Thyroid gland (tissue), 4 donors: ENCODE measurements around the gene DMRTB1. TPM values are rescaled to one million over a fixed set of nuclear protein-coding genes. Genes with fewer than 3 reads are reported as not detected.

Experiments used
- DNase-seq, 2 donors: peaks; one replicate each; pipeline ENCODE4 v3.0.0-alpha.2; 2019
- H3K27ac ChIP-seq, 3 donors: fragments of 200-600 bp; sonication (generic); 1 replicate in 2 of 3; 2 replicates in 1 of 3; pipeline ENCODE4 v1.5.1; 2016 to 2019; ENCODE audit warnings: mild to moderate bottlenecking in 1 of 3, moderate library complexity in 1 of 3
- H3K27me3 ChIP-seq: fragments of 200-600 bp; sonication (generic); one replicate; pipeline ENCODE4 v1.5.1; 2019
- H3K36me3 ChIP-seq, 2 donors: fragments of 200-600 bp; sonication (generic); one replicate each; pipeline ENCODE4 v1.5.1; 2016 to 2019
- H3K4me1 ChIP-seq, 2 donors: fragments of 200-600 bp; sonication (generic); one replicate each; pipeline ENCODE4 v1.5.1; 2017 to 2019
- H3K4me3 ChIP-seq, 3 donors: fragments of 200-600 bp; sonication (generic); replicated peaks in 1 of 3; 1 replicate in 2 of 3; 2 replicates in 1 of 3; pipeline ENCODE4 v1.5.1; 2016; ENCODE audit warnings: mild to moderate bottlenecking in 1 of 3
- H3K9me3 ChIP-seq: fragments of 200-600 bp; sonication (generic); one replicate; pipeline ENCODE4 v1.5.1; 2017
- POLR2A ChIP-seq, 2 donors: fragments of 450-650 bp; IDR thresholded peaks; one replicate each; pipeline ENCODE4 v1.6.1; 2017; ENCODE audit warnings: antibody characterized with exemption in 2 of 2, mild to moderate bottlenecking in 2 of 2, moderate library complexity in 1 of 2
- WGBS, 2 donors: methylation state at CpG; one replicate each; pipeline ENCODE4 v1.1.5; 2017; 5-methylcytosine and 5-hydroxymethylcytosine counted together
- intact Hi-C: fragments of 100-400 bp; cut with DNase I; formaldehyde crosslinking; loops from one replicate; pipeline ENCODE4 v1.15.1; 2023
- total RNA-seq, 4 donors: library from RNA; depleted of rRNA; stranded (reverse); fragments of >200 nt; gene quantifications; one replicate each; pipeline ENCODE4 v1.2.3, GENCODE V29; 2016
- TF ChIP-seq, protein P1 (sequence below), 6 experiments: fragments of 200-600 bp in 3 of 6; fragments of 450-650 bp in 3 of 6; sonication (generic) in 3 of 6; IDR thresholded peaks; one replicate each; pipeline ENCODE4 v1.5.1; 2016 to 2019; ENCODE audit warnings: antibody characterized with exemption in 6 of 6, mild to moderate bottlenecking in 2 of 6, inconsistent platforms in 1 of 6, moderate library complexity in 1 of 6

DMRTB1 gene
- total RNA-seq, 4 donors from 2014 or later: 0.27 TPM; not detected in 3

DNA sequence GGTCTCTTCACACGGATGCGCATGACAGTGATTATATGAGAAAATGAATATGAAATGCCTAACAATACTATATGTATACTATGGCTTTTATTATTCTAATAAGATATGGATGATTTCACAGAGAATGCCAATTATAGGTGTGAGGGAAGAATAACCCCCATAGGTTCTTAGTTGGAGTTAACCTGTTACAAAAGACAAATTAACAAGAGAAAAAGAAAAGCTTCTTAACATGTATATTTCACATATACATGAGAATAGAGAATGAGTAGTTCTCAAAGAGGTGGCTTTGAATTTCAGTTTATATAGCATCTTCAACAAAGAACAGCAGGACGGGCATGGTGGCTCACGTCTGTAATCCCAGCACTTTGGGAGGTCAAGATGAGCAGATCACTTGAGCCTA lies 24.0 kb upstream of the DMRTB1 start:
- intact Hi-C loops: no loop called here
- no peaks in the 10 kb centered on the region for H3K9me3 ChIP-seq
- H3K27ac ChIP-seq: no peak overlapping the region
- H3K4me1 ChIP-seq: no peaks in the 10 kb centered on the region
- TF ChIP-seq POLR2A (IDR thresholded peaks at IDR 0.05): no peak
- TF ChIP-seq, protein P1, sequence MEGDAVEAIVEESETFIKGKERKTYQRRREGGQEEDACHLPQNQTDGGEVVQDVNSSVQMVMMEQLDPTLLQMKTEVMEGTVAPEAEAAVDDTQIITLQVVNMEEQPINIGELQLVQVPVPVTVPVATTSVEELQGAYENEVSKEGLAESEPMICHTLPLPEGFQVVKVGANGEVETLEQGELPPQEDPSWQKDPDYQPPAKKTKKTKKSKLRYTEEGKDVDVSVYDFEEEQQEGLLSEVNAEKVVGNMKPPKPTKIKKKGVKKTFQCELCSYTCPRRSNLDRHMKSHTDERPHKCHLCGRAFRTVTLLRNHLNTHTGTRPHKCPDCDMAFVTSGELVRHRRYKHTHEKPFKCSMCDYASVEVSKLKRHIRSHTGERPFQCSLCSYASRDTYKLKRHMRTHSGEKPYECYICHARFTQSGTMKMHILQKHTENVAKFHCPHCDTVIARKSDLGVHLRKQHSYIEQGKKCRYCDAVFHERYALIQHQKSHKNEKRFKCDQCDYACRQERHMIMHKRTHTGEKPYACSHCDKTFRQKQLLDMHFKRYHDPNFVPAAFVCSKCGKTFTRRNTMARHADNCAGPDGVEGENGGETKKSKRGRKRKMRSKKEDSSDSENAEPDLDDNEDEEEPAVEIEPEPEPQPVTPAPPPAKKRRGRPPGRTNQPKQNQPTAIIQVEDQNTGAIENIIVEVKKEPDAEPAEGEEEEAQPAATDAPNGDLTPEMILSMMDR (IDR thresholded peaks at IDR 0.05): no peak
- 92 to 94% methylated on average over 4 of the region's 4 CpGs for WGBS, 2 donors
- H3K4me3 ChIP-seq: no peak overlapping the region
- no peak for DNase-seq
- H3K27me3 ChIP-seq: no peaks in the 10 kb centered on the region
- H3K36me3 ChIP-seq: no peaks in the 10 kb centered on the region

DNA sequence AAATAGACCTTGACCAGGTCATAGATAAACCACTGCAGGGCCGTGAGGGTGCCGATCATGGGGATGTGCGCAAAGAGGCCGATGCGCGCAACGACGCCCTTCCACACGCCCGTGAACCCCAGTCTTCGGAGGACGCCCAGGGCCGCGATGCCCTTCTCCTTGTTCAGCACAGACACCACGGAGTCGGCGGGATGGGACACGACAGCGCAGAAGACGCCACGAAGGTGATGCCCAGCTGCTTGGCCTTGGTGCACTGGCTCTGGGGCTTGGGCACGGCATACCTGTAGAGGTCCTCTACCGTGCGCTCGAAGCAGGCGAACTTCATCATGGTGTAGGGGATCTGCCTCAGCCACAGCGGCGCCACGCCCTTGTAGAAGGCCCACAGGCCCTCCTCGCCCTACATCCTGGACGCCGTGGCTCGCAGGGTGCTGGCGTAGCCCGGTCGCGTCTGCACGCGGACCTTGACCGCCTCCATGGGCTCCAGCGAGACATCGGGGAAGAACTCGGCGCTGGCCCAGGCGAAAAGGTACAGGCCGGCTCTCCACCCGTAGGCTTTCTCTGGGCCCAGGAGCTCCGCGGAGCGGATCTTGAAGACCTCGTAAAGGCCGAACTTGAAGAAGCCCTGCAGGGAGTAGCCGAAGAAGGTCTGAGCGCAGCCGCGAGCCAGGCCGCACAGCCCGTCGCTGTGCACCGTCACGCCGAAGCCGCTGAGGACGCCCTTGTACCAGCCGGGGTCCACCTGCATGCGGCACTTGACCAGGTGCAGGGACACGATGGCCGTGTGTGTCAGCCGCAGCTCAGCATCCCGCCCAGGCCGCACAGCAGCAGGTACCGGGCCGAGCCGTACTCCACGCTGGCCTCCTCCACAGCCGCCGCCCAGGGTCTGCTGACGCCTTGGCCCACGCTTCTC lies 20.5 kb upstream of the DMRTB1 start:
- Histone ChIP-seq H3K36me3 (no peaks in the 10 kb centered on the region), H3K27me3 (no peaks in the 10 kb centered on the region), H3K9me3 (no peaks in the 10 kb centered on the region), H3K27ac (no peak overlapping the region), H3K4me3 (no peak overlapping the region), H3K4me1 (no peaks in the 10 kb centered on the region)
- DNase-seq: no peak
- TF ChIP-seq POLR2A (IDR thresholded peaks at IDR 0.05): no peak
- TF ChIP-seq, protein P1 (IDR thresholded peaks at IDR 0.05): no peak
- 97 to 98% methylated on average over 62 to 77 of the region's 79 CpGs for WGBS, 2 donors
- intact Hi-C loops: no loop called here

DNA sequence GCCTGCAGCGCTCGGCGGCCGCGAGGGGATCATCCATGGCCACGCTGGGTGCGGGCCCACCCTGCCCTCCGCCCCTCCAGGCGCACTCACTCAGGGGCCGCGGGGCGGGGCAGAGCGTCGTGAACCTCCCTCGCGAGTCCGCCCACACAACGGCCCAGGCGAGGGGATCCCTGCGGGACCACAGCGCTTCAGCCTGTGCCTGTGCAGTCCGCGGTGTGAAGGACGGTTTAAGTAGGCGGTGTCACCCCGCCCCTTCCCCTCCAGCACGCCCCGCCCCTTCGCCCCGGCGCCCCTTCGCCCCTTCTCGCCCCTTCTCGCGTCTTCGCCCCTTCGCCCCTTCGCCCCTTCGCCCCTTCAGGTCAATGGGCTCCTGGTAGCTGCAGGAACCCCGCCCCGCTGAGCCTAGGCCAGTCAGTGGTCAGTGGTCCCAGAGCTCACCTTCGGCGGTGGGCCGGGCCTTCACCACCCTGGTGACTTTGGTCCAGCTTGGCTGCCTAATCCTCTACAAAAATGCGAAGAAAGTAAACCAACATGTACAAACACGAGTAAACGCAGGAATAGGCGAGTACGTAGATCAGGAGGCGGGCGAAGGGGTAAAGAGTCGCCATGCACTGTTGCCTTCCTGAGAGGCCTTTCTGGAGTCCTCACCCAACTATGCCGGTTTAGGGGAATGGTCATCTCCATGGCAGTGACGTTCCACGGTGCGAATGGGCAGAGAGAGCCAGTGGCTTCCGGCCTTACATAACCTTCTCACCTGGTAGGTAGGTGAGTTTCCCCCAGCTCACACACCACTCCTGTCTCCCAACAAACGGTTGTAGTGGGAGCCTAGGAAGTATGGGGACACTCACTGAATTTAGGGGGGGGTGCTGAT lies 19.6 kb upstream of the DMRTB1 start:
- Histone ChIP-seq H3K9me3 (no peaks in the 10 kb centered on the region), H3K4me3 (no peak overlapping the region), H3K36me3 (no peaks in the 10 kb centered on the region), H3K4me1 (no peaks in the 10 kb centered on the region), H3K27ac (no peak overlapping the region), H3K27me3 (no peaks in the 10 kb centered on the region)
- DNase-seq: peak; percentile 33 to 47
- intact Hi-C loops: no loop called here
- no peak for TF ChIP-seq POLR2A (IDR thresholded peaks at IDR 0.05)
- TF ChIP-seq, protein P1 (IDR thresholded peaks at IDR 0.05): no peak
- WGBS, 2 donors: 90 to 92% methylated on average over 43 to 53 of the region's 58 CpGs

DNA sequence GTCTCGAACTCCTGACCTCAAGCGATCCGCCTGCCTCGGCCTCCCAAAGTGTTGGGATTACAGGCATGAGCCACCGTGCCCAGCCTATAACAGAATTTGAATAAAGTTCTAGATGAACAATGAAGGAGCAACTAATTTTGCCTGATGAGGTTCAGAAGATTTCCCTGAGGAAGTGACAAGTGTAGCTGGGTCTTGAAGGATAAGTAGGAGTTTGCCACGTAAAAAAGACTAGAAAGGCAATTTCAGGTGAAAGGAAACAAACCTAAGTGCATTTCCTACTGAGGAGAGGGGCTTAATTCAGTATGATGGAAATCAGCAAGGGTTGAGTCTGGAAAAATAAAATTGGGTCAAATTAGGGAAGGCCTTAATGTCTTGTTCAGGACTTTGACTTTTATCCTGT lies 18.6 kb upstream of the DMRTB1 start:
- DNase-seq: no peak
- no peak for TF ChIP-seq POLR2A (IDR thresholded peaks at IDR 0.05)
- TF ChIP-seq, protein P1 (IDR thresholded peaks at IDR 0.05): no peak
- Histone ChIP-seq H3K4me1 (no peaks in the 10 kb centered on the region), H3K27ac (no peak overlapping the region), H3K27me3 (no peaks in the 10 kb centered on the region), H3K4me3 (no peak overlapping the region), H3K9me3 (no peaks in the 10 kb centered on the region), H3K36me3 (no peaks in the 10 kb centered on the region)
- intact Hi-C loops: no loop called here
- 96% methylated on average over 6 of the region's 6 CpGs for WGBS, 2 donors
